BE2C (cell line): ENCODE data around the gene TSPOAP1.
A peak's percentile ranks its signal among the peaks of the same experiment; 100 is the strongest.
"Not testable (repeated sequence)": the region's sequence is repeated elsewhere in the genome, so short reads cannot be mapped to it uniquely, and the experiment has no call there.

Experiments
- DNase-seq: peaks from one replicate; pipeline ENCODE4 v3.0.0-alpha.2; 2020
- H3K27me3 ChIP-seq: fragments of 250-450 bp; sonication (Bioruptor Pico); 2 replicates; pipeline ENCODE4 v1.5.1; 2020; ENCODE audit warnings: mild to moderate bottlenecking
- H3K36me3 ChIP-seq: fragments of 250-450 bp; sonication (Bioruptor Pico); 2 replicates; pipeline ENCODE4 v1.5.1; 2020; ENCODE audit warnings: mild to moderate bottlenecking
- H3K4me1 ChIP-seq: fragments of 250-450 bp; sonication (Bioruptor Pico); 2 replicates; pipeline ENCODE4 v1.5.1; 2020
- H3K4me3 ChIP-seq: 2 replicates; pipeline ENCODE4 v1.5.1; 2011; ENCODE audit warnings: low read depth, low read length
- H3K9me3 ChIP-seq: fragments of 250-450 bp; sonication (Bioruptor Pico); 2 replicates; pipeline ENCODE4 v1.5.1; 2020
- TF ChIP-seq, protein P1 (sequence below): IDR thresholded peaks from 2 replicates; pipeline ENCODE4 v1.5.1; 2012; ENCODE audit warnings: mild to moderate bottlenecking, low read depth, low read length

The TSPOAP1 gene

DNA sequence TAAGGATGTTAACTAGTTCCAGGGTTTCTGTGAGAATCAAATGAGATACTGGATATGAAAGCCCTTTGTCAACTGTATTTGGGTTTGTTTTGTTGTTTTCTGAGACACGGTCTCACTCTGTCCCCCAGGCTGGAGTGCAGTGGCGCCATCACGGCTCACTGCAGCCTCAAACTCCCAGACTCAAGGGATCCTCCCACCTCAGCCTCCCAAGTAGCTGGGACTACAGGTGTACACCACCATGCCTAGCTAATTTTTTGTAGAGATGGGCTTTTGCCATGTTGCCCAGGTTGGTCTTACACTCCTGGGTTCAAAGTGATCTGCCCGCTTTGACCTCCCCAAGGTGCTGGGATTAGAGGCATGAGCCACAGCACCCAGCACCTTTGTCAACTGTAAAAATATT, 14.5 kb upstream of the TSPOAP1 start:
- H3K4me1 ChIP-seq: peaks cover 9% of the 10 kb centered on the region
- H3K27me3 ChIP-seq: no peaks in the 10 kb centered on the region
- H3K36me3 ChIP-seq: peaks cover 24% of the 10 kb centered on the region
- no peaks in the 10 kb centered on the region for H3K9me3 ChIP-seq
- no peak for DNase-seq
- TF ChIP-seq, protein P1, sequence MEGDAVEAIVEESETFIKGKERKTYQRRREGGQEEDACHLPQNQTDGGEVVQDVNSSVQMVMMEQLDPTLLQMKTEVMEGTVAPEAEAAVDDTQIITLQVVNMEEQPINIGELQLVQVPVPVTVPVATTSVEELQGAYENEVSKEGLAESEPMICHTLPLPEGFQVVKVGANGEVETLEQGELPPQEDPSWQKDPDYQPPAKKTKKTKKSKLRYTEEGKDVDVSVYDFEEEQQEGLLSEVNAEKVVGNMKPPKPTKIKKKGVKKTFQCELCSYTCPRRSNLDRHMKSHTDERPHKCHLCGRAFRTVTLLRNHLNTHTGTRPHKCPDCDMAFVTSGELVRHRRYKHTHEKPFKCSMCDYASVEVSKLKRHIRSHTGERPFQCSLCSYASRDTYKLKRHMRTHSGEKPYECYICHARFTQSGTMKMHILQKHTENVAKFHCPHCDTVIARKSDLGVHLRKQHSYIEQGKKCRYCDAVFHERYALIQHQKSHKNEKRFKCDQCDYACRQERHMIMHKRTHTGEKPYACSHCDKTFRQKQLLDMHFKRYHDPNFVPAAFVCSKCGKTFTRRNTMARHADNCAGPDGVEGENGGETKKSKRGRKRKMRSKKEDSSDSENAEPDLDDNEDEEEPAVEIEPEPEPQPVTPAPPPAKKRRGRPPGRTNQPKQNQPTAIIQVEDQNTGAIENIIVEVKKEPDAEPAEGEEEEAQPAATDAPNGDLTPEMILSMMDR: no peak
- no peak overlapping the region for H3K4me3 ChIP-seq

DNA sequence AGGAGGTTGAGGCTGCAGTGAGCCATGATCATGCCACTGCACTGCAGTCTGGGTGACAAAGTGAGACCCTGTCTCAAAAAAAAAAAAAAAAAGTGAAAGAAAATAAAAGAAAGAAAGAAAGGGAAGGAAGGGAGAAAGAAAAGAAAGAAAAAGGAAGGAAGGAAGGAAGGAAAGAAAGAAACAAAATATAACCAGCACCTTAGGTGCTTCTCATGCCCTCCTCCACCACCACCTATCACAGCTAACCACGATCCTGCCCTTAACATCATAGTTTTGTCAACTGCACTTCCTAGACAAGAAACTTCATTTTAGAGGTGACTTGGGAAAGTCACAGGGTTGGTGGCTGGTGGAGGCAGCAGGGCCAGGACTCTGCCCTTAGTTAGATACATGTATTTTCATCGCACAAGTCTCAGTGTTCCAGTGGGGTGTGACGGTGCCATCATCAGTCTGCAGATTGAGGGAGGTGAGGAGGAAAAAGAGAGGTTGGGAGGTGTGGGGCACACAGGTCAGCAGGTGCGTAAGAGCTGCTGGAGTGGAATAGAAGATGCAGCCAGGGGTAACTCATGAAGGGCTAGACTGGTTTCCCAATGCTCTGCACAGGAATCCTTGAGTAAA, 13.4 kb upstream of the TSPOAP1 start:
- Histone ChIP-seq H3K36me3 (peaks cover 14% of the 10 kb centered on the region), H3K4me1 (peaks cover 19% of the 10 kb centered on the region), H3K9me3 (no peaks in the 10 kb centered on the region), H3K4me3 (no peak overlapping the region), H3K27me3 (no peaks in the 10 kb centered on the region)
- no peak for DNase-seq
- TF ChIP-seq, protein P1: no peak

DNA sequence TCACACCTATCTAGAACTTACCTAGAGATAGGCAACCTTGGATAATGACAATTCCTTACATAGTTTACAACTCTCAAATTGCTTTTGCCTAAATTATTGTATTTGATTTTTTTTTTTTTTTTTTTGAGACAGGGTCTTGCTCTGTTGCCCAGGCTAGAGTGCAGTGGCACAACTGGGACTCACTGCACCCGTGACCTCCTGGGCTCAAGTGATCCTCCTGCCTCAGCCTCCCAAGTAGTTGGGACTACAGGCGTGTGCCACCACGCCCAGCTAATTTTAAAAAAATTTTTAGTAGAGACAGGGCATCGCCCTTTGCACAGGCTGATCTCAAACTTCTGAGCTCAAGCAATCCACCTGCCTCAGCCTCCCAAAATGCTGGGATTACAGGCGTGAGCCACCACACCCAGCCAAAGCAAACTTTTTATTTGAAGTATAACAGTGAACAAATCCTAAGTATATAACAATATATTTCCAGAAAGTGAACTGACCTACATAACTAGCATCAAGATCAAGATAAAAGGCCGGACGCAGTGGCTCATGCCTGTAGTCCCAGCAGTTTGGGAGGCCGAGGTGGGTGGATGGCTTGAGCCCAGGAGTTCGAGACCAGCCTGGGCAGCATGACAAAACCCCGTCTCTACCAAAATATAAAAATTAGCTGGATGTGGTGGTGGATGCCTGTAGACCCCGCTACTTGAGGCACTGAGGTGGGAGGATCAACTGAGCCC, 12.7 kb upstream of the TSPOAP1 start:
- peaks cover 13% of the 10 kb centered on the region for H3K36me3 ChIP-seq
- not testable (repeated sequence) for H3K9me3 ChIP-seq, DNase-seq, H3K4me3 ChIP-seq, H3K27me3 ChIP-seq
- H3K4me1 ChIP-seq: peaks cover 20% of the 10 kb centered on the region

DNA sequence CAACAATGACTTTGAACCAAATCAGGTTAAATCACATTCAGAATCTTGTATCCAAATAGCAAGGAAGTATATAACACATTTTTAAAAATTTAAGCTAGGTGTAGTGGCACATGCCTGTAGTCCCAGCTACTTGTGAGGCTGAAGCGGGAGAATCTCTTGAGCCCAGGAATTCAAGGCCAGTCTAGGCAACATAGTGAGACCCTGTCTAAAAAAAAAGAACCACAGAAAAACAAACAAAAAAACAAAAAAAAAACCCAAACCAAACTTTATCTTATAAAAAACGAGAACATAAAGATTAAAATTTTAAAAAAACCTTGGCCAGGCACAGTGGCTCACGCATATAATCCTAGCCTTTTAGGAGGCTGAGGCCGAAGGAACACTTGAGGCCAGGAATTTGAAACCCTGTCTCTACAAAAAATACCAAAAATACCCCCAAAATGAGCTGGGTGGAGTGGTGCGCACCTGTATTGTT, 11.8 kb upstream of the TSPOAP1 start:
- TF ChIP-seq, protein P1: no peak
- peaks cover 11% of the 10 kb centered on the region for H3K36me3 ChIP-seq
- no peak overlapping the region for H3K4me3 ChIP-seq
- no peaks in the 10 kb centered on the region for H3K9me3 ChIP-seq
- no peak for DNase-seq
- H3K27me3 ChIP-seq: no peaks in the 10 kb centered on the region
- H3K4me1 ChIP-seq: peaks cover 28% of the 10 kb centered on the region

DNA sequence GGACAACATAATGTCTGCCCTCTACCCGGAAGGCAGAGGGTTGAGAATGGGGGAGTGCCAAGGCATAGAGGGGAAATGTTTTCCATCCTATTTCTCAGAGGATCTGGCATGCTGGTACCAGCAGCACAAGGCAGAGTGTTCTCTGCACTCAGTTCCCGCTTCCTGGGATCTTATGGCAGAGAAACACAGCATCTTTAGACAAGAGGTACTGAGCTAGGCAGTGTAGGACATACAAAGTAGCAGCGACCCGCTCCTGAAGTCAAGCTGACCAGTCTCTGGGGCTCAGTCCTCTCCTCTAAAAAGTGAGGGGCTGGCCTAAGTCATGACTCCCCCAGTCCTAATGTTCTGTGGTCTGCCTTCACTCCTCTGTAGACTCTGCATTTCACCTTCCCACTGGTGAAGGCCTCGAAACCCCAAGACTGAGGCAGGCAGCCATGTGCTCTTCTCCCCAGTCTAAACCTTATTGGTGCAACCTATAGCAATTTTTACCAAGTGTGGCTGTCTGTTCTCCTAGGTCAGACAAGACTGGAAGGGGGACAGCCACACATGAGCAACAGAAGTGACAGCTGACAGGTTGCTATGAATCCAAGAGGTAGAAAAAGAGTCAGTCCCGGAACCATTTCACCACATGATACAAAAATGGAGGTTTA, 11.3 kb upstream of the TSPOAP1 start:
- Histone ChIP-seq H3K4me1 (peaks cover 30% of the 10 kb centered on the region), H3K4me3 (no peak overlapping the region), H3K9me3 (no peaks in the 10 kb centered on the region), H3K27me3 (no peaks in the 10 kb centered on the region), H3K36me3 (peaks cover 7% of the 10 kb centered on the region)
- no peak for DNase-seq
- TF ChIP-seq, protein P1: no peak

DNA sequence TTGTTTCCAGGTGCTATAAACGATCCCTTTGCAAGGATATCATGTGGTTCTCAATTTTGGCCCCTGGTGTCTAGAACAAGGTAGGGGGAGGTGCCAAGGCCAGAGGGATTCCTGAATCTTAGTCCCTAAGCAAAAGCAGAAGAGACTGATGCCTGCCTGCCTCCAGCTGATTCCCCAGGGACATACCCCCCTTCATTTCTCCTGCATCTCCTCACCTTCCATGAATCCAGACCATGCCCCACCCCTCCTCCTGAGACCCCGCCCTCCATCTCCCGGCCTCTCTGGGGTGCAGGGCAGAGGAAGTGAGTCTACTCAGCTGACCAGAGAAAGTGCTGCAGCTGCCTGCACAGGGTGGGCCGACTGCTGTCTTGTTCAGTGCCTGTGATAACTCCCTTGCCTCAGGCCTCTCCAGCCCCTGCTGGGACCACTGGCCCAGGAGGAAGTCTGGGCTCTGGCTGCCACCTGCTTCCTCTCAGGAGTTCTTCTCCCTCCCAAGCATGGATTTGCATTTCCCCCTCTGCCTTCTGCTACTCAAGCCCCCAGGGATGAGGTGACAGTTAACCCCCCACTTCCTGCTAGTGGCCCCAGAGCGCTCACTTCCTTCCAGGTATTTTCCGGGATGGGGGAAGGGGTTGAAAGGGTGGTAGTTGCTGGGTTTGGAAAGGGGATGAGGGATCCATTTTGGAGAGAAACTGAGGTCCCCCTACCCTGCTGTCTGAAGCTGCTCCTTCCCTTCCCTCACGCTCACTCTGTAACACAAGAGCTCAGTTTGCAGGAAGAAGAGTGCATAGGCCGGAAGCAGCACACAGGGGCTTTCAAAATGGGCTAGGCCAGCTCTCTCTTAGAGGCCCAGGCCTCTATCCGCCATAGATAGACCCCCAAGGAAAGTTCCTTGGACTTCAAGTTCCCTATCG, 10.5 kb upstream of the TSPOAP1 start:
- TF ChIP-seq, protein P1: no peak
- no peaks in the 10 kb centered on the region for H3K9me3 ChIP-seq
- no peaks in the 10 kb centered on the region for H3K27me3 ChIP-seq
- no peak overlapping the region for H3K4me3 ChIP-seq
- peaks cover 2% of the 10 kb centered on the region for H3K36me3 ChIP-seq
- peak; percentile 77 for DNase-seq
- peaks cover 30% of the 10 kb centered on the region for H3K4me1 ChIP-seq
